ENCODE results near the gene LMF1. TPM values are rescaled to one million over a fixed set of nuclear protein-coding genes. Genes with fewer than 3 reads are reported as not detected.
A peak's percentile ranks its signal among the peaks of the same experiment; 100 is the strongest.

Gene LMF1
- total and polyA plus RNA-seq, 2 of the 13 experiments (the other 11 are each of a cell fraction or from before 2014, with no cell fraction given): 6.8 to 8.5 TPM

- TF ChIP-seq, protein P1, sequence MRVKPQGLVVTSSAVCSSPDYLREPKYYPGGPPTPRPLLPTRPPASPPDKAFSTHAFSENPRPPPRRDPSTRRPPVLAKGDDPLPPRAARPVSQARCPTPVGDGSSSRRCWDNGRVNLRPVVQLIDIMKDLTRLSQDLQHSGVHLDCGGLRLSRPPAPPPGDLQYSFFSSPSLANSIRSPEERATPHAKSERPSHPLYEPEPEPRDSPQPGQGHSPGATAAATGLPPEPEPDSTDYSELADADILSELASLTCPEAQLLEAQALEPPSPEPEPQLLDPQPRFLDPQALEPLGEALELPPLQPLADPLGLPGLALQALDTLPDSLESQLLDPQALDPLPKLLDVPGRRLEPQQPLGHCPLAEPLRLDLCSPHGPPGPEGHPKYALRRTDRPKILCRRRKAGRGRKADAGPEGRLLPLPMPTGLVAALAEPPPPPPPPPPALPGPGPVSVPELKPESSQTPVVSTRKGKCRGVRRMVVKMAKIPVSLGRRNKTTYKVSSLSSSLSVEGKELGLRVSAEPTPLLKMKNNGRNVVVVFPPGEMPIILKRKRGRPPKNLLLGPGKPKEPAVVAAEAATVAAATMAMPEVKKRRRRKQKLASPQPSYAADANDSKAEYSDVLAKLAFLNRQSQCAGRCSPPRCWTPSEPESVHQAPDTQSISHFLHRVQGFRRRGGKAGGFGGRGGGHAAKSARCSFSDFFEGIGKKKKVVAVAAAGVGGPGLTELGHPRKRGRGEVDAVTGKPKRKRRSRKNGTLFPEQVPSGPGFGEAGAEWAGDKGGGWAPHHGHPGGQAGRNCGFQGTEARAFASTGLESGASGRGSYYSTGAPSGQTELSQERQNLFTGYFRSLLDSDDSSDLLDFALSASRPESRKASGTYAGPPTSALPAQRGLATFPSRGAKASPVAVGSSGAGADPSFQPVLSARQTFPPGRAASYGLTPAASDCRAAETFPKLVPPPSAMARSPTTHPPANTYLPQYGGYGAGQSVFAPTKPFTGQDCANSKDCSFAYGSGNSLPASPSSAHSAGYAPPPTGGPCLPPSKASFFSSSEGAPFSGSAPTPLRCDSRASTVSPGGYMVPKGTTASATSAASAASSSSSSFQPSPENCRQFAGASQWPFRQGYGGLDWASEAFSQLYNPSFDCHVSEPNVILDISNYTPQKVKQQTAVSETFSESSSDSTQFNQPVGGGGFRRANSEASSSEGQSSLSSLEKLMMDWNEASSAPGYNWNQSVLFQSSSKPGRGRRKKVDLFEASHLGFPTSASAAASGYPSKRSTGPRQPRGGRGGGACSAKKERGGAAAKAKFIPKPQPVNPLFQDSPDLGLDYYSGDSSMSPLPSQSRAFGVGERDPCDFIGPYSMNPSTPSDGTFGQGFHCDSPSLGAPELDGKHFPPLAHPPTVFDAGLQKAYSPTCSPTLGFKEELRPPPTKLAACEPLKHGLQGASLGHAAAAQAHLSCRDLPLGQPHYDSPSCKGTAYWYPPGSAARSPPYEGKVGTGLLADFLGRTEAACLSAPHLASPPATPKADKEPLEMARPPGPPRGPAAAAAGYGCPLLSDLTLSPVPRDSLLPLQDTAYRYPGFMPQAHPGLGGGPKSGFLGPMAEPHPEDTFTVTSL (CRISPR knock-in tag; IDR thresholded peaks at IDR 0.05; ENCODE audit: borderline replicate concordance): no peak
- no peak for TF ChIP-seq ZNF383 (CRISPR knock-in tag; IDR thresholded peaks at IDR 0.05; ENCODE audit: borderline replicate concordance)
Observed at GRCh38 chr16:1018447-1019198, 47.8 kb upstream of the LMF1 start (continued).

DNA sequence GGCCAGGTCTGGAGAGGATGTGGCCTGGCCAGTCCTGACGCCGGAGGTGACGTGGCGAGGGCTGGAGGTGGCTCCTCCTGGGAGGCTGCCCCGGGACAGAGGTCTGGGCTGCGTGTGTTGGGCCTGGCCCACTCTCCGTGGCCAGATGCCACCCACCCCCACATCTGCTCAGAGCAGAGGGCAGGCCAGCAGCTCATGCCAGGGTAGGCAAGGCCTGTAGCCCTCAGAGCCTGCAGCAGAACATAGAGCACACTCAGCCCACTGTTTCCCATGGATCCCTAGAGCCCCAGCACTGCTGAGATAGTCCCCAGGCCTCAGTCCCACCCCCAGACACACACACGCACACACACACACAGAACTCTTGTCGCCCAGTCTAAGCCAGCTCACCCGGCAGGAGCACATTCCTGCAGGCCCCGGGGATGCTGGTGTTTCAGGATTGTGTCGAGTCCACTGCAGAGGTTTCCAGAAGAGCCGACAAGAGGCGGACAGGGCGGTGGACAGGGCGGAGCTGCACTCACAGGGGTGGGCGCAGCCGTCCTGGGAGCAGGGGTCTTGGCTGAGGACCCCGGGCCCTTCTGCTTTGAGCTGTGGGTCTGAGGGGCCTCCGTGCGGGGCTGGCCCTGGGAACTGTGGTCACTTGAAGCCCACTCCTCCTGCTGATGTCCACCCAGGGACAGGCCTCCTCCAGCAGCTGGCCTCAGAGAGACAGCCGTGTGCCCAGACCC, 44.1 kb upstream of the LMF1 start:
- Histone ChIP-seq H3K79me2 (ENCODE audit: insufficient read depth, low read length) (no peaks in the 10 kb centered on the region), H3K4me1 (ENCODE audit: insufficient read depth, low read length) (no peaks in the 10 kb centered on the region), H3K9me3 (ENCODE audit: low read length) (no peaks in the 10 kb centered on the region), H4K20me1 (ENCODE audit: insufficient read depth, low read length) (peaks cover 5% of the 10 kb centered on the region; the same call in 1 of the 2 replicates), H3K4me2 (ENCODE audit: low read depth, low read length) (no peak overlapping the region), H2AFZ (ENCODE audit: low read length) (no peak overlapping the region), H3K4me3 (replicated peaks in 1 of 3; ENCODE audit: insufficient read depth in 1 of 3, low read depth in 2 of 3, low read length in 3 of 3) (no peak overlapping the region), H3K27ac (ENCODE audit: extremely low read length, insufficient read depth, low read length) (no peak overlapping the region), H3K36me3 (replicated peaks in 1 of 2; ENCODE audit: control insufficient read depth in 1 of 2, insufficient read depth in 2 of 2, low read length in 2 of 2) (no peaks in the 10 kb centered on the region), H3K27me3 (ENCODE audit: control insufficient read depth in 1 of 2, insufficient read depth in 2 of 2, low read length in 2 of 2) (peaks cover 20 to 87% of the 10 kb centered on the region in 2 experiments), H3K9ac (ENCODE audit: insufficient read depth, low read depth, low read length) (no peak overlapping the region)
- TF ChIP-seq SRY (CRISPR knock-in tag; IDR thresholded peaks at IDR 0.05) (no peak), GABPB1 (CRISPR knock-in tag; IDR thresholded peaks at IDR 0.05) (peak; percentile 43; the same call in 1 of the 2 replicates)
- DNase-seq (ENCODE audit: low spot score) (no peak), ATAC-seq (no peak), FAIRE-seq (no peak)
- ChIA-PET POLR2A (no interaction called here), CTCF (ENCODE audit: low intra/inter-chr PET ratio, low total read pairs) (no interaction called here)
- intact Hi-C loops (cut with micrococcal nuclease; ENCODE audit: unreplicated experiment) (no loop called here), in situ Hi-C loops (cut with HindIII; ENCODE audit: extremely low pct_ligation_motif_present, low pct_unique_long_range_greater_than_20kb) (no loop called here)
- 12% methylated on average over 11 of the region's 22 CpGs for WGBS (ENCODE audit: low lambda C conversion rate)
- no TSS peak for BruUV-seq (replicated peaks)

All from HepG2 (cell line).